SK-N-MC (cell line): Measurements from ENCODE around the gene NDUFS6.

Experiments
- EZH2 ChIP-seq: fragments of 200-600 bp; sonication (generic); IDR thresholded peaks from one replicate; pipeline ENCODE4 v1.6.1; 2017; ENCODE audit warnings: antibody characterized with exemption
- FOXP2 ChIP-seq: optimal IDR thresholded peaks from 2 replicates; pipeline ENCODE3; 2011; ENCODE audit warnings: mild to moderate bottlenecking, moderate library complexity; ENCODE audit not compliant: insufficient read depth; ENCODE audit errors: extremely low read length, control extremely low read depth
- POLR2AphosphoS5 ChIP-seq: IDR thresholded peaks from 2 replicates; pipeline ENCODE4 v1.6.1; 2012; ENCODE audit warnings: mild to moderate bottlenecking, low read depth, low read length, borderline replicate concordance

GRCh38 chr5:1815881-1816292 is 14.7 kb downstream of the NDUFS6 start:
- TF ChIP-seq POLR2AphosphoS5 (no peak), EZH2 (no peak), FOXP2 (no peak)
